Stimulated activated CD4-positive, alpha-beta T cell treated with anti-CD3 and anti-CD28 coated beads, Interleukin-12 subunit alpha, Interleukin-12 subunit beta, amount 100 ng/mL, for 4 hours (primary cell): ENCODE measurements around the gene SMARCAL1.

Experiments
- DNase-seq: peaks from one replicate; pipeline ENCODE4 v3.0.0-alpha.2; 2020

SMARCAL1 gene

GRCh38 chr2:216392945-216393840 is 19.1 kb upstream of the SMARCAL1 start:
- no peak for DNase-seq

DNA sequence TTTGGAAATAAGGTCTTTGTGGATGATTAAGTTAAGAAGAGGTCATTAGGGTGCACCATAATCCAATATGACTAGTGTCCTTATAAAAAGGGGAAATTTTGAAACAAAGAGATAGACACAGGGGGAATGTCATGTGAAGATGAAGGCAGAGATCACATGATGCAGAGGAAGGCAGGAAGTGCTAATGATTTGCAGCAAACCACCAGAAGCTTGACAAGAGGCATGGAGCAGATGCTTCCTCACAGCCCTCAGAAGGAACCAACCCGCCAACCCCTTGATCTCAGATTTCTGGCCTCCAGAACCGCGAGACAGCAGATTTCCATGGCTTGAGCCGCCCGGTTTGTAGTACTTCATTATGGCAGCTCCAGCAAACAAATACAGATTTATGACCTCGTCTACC is 17.4 kb upstream of the SMARCAL1 start:
- no peak for DNase-seq

DNA sequence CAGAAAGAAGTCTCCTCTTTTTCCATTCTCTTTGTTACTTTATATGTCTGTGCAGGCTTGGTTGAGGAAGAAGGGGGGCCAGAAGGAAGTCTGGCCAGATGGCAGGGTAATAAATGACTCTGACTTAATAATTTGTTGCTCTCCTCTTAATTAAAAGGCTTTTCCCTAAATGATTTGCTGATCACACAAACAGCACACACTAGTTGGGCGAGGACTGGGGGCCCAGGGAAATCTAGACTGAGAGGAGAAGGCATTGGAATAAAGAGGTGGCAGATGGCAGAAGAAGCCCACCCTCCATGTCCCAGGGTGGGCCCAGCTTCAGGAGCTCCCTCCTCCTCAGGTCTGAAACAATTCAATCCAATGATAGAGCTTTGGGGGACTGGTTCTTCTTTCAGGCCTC is 12.7 kb upstream of the SMARCAL1 start:
- no peak for DNase-seq

DNA sequence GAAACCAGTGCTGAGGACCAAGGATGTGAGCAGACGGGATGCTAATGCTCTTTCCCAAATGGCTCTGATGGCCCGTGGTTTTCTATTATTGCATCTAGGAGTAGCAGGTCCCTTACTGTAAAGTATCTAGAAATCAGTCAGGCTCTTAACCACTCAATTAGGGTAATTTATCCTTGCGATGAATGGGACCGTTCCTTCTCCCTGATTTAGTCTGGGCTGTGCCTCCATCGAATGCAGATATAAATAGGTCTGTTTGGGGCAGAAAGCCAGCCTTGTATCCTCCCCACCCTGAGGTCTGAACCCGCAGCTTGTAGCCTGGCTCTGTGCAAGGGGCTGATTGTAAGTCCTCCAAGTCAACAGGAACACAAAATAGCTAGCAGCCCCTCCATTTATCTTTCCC is 9.5 kb upstream of the SMARCAL1 start:
- no peak for DNase-seq

GRCh38 chr2:216404010-216404618 is 8.2 kb upstream of the SMARCAL1 start:
- DNase-seq = peak; percentile 43

GRCh38 chr2:216405588-216405987 is 6.7 kb upstream of the SMARCAL1 start:
- DNase-seq = no peak

GRCh38 chr2:216406826-216407225 is 5.5 kb upstream of the SMARCAL1 start:
- no peak for DNase-seq

- DNase-seq = no peak
Observed at GRCh38 chr2:216408426-216409290, 3.6 kb upstream of the SMARCAL1 start.

DNA sequence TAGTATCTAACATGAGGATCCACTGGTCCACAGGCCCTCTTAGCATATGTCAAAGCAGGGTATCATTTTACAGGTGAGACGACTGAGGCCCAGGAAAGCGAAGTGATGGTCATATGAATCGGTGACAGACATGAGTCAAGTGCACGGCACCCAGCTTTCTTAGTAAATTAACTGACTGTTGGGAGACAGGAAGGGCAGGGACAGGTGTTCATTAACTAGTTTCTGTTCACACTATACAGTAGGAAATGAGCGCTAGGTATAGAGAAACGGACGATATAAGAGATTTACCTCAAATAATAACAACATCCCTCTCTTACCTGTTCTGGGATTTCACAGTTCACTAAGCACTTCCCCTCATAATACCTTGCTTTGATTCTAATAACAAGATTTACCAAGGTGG is 1.7 kb upstream of the SMARCAL1 start:
- no peak for DNase-seq

DNA sequence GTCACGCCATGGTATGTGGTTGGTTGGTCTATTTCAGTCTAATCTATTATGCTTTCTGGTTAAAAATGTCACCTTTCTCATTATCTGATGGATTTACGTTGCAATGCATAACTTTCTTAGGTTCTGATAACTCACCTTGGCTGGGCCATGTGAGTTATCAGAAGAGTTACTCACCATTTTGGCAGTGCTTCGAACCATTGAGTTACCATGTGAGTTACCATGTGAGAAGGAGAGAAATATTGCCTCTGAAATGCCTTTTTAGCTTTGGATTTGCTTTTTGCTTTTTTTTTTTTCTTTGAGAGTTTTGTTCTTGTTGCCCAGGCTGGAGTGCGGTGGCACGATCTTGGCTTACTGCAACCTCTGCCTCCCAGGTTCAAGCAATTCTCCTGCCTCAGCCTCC is 1.6 kb downstream of the SMARCAL1 start:
- DNase-seq = no peak

GRCh38 chr2:216414772-216415319 is 2.6 kb downstream of the SMARCAL1 start:
- DNase-seq = no peak

DNA sequence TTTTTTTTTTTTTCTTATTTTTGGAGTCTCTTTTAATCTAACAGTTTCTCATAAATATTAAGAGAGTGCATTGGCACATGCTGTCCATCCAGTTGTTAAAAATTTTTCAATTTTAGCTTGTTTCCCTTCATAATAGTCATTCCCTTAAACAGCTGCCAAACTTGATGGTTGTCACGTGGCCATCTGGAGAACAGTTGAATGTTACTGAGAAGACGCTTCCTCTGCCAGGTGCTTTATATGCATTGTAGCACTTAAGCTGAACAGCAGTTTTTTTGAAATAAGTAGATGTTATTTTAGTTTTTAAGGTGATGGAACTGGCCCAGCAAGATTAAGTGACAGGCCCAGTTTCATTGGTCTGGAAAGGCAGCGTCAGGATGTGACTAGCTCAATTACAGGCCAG is 3.3 kb downstream of the SMARCAL1 start:
- DNase-seq = no peak

DNA sequence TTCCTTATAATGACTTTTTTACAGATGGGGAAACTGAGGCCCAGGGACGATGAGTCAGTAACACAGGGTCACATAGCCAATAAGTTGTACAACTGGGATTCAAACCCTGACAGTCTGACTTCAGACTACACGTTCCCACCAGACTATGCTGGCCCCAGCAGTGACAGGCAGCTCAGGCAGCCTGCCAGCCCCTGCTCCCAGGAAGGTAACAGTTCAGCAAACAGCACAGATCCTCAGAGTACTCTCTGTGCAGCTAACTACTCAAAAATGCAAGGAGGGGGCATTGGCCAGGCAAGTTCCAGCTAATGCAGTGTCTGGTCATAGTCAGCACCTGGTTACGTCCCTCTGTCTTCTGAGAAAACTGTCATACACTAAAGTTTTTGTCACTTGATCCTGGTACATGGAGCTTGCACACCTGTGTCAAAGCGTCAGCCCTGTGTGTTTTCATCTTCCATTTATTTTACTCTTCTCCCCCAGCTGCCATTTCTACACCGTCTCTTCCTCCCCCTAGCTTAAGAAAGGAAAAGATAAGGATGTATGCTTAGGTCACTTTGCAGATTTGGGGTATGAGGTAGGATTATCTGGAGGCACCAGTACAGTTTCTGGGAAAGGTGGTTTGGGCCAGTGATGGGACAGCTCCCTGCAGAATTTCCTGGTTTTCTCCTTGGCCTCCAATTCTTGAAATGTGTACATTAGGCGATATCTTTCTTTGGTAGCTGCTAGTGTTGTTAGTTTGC is 4.5 kb downstream of the SMARCAL1 start:
- no peak for DNase-seq

DNA sequence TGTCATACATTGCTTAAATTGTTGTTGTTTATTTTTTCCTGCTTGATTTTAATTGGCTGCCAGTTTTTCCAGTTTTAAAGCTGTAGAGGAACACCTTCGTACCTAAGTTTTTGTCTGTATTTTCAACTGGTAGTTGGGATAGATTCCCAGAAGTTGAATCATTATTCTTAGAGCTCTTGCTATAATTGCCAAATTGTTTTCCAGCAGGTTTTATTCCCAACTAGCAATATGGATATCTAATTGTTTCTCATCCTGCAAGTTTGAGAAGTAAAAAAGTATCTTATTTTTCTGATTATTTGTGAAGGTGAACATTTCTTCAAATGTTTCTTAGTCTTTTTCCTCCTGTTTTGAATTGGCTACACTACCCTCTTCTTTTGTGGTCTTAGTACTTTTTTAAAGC is 6.7 kb downstream of the SMARCAL1 start:
- DNase-seq = no peak

DNA sequence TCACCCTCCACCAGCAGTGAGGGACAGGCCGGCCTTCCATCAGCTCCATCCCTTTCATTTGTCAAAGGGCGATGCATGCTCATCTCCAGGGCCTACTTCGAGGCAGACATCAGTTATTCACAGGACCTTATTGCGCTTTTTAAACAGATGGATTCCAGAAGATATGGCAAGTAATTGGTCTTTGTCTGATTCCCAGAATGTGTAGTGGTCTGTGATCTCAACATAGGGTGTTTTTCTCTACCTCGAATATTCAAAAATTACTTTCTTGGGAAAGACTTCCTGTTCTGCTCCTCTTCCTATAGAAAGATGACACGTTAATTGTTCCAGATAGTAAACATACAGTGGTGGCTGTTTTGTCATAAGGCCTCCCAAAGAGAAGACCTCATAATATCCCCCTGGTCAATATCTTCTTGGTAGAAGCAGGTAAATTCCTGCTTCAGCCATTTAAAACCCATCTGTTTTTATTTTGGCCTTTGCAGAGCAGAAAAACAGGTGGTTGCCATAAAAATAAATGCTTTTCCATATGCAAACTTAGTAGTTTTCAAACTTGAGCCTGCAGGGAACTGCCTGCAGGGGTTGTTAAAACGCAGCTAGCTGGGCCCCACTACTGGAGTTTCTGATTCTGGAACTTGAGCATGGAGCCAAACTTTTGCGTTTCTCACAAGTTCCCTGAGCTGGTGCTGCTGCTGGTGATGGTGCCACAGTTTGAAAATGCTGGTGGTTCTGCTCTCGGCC is 8.2 kb downstream of the SMARCAL1 start:
- DNase-seq = no peak

DNA sequence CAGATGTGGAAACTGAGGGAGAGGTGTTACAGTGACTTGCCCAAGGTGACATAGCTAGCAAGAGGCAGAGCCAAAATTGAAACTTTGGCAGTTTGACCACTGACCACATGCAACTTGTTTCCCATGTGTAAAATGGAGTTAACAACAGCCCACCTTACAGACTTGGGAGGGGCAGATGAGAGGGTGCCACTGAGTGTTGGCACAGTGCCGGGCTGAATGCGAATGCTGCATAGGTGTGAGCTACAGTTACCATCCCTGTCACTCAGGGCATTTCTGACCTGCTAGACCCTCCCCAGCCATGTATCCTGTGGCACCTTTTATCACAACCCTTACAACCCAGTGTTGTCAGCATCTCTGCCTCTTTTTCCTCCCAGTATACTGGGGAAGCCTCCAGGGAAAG is 10.8 kb downstream of the SMARCAL1 start:
- DNase-seq = no peak

DNA sequence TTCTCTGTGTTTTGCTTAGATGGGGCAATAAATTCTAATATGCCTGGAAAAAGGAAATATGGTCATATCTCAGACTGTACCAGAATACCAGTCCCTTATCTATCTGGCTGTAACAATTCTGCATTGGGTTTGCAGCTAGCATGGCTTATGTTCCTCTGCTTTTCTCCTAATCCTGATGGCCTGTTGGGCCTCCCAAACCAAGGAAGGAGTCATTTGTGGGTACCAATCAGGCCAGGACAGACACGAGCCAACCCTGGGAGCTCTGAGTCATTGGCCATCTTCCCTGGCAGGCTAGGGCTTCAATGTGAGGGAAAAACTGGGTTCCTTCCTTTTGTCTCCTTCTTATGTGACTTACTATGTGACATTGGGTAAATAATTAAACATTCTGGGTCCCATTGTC is 12.0 kb downstream of the SMARCAL1 start:
- DNase-seq = no peak

DNA sequence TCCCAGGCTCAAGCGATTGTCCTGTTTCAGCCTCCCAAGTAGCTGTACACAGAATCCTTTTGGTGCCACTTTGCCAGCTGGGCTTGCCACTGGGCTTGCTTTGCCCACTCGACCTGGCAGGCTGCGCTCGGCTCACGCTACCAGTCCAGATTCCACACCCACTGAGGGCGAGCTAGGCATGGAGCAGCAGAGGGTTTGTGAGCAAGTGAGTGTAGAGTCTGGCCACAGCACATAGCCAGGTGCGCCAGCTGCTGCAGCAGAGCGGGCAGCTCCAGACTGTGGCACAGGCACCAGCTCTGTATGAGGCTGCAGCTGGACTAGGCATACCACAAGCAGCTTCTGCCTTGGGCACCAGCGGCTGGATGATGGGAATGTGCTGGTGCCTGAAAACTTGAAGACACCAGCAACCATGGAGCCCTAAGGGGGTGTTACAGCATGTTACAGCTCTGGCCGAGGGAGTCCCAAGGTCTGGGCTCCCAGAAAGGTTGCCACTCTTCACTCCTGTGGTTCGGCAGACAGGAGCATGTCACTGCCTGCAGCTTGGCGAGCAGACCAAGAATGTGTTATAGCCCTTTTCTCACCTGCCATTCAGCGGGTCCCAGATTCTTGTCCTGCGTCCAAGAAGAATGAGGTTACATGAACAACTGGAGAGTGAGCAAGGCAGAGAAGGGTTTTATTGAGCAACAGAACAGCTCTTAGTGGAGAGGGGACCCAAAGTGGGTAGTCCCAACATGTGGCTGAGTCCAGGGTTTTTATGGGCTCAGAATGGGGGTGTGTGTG is 12.9 kb downstream of the SMARCAL1 start:
- no peak for DNase-seq

- DNase-seq = no peak
Observed at GRCh38 chr2:216426166-216426777, 14.0 kb downstream of the SMARCAL1 start.

DNA sequence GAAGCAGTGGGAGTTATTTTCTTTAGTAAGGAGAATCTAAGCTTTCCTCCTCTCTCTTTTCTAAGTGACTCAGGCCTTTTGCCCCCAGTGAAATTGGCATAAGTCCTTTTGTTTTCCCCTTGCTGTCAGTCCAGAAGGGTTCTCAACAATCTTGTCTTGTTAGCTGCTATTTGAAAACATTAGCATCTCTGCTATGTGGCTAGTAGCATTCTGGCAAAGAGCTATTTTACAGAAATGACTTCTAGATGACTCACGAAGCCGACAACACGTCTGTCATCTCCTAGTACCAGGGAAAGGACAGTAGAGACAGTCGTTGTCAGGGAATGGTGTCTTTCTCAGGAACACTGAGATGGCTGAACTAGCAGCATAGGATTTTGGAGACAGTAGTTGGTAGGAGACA is 14.7 kb downstream of the SMARCAL1 start:
- no peak for DNase-seq
